Measurements from ENCODE around the gene MTHFD1.

Gene MTHFD1

GRCh38 chr14:64405295-64405694, 17.1 kb downstream of the MTHFD1 start:
- no peak for DNase-seq (ENCODE audit: low read depth, low spot score)

GRCh38 chr14:64407329-64407728, 19.2 kb downstream of the MTHFD1 start:
- no peak for DNase-seq (ENCODE audit: low read depth, low spot score)

DNA sequence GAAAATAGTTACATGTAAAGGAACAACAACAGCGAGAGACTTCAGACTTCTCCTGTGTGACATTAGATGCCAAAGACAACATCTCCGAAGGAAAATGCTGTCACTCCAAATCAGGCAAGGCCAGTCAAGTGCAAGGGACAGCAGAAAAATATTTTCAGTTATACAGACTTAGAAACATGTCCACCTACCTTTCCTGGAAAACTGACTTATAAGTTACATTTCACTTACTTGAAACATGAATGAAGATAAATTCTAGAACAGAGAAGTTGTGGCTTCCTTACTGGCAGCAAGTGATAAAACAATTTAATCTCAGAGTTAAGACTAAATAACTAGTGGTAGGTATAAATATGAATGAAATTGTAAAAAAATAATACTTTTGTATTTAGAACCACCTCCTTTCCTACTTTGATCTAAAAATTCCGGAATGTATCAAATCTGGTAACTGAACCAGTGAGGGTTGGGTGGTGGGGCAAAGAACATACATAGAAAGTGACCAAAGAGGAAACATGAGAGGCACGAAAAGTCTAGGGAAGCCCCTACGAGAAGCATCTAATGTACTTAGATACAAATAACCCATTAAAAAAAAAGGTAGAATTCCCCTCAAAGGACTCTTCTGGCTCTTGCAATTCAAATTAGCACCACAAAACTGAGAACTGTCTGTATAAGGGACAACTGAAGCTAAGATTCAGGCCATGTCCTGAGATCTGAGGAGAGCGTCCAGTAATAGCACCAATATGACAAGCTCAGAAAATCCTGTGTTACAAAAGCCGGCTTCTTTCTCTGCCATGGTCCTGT, 21.2 kb downstream of the MTHFD1 start:
- no peak for DNase-seq (ENCODE audit: low read depth, low spot score)

GRCh38 chr14:64410084-64410774, 22.1 kb downstream of the MTHFD1 start:
- no peak for DNase-seq (ENCODE audit: low read depth, low spot score)

GRCh38 chr14:64411001-64411400, 22.8 kb downstream of the MTHFD1 start:
- no peak for DNase-seq (ENCODE audit: low read depth, low spot score)

DNA sequence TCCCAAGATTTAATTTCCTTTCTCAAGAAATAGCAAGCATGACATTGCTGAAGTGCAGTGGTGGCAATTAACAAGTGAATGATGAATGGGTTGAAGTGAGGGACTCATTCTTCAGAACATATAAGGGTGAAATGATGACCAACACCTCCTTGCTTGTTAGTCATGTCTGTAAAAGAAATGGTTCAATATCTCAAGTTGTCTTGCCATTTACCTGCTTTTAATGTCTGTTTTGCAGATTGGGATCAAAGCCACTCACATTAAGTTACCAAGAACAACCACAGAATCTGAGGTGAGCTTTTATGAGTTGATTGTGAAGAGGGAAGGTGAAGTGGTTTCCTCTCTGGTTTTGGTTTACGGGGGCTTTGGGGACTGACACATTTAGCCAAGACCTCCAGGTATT, 24.1 kb downstream of the MTHFD1 start:
- DNase-seq (ENCODE audit: low read depth, low spot score) = no peak

- no peak for DNase-seq (ENCODE audit: low read depth, low spot score)
Measured at GRCh38 chr14:64416348-64416932, 28.3 kb downstream of the MTHFD1 start.

- no peak for DNase-seq (ENCODE audit: low read depth, low spot score)
Measured at GRCh38 chr14:64417055-64417770, 29.1 kb downstream of the MTHFD1 start.

- no peak for DNase-seq (ENCODE audit: low read depth, low spot score)
Measured at GRCh38 chr14:64417771-64418125, 29.6 kb downstream of the MTHFD1 start.

GRCh38 chr14:64419003-64419402, 30.9 kb downstream of the MTHFD1 start:
- DNase-seq (ENCODE audit: low read depth, low spot score) = no peak

DNA sequence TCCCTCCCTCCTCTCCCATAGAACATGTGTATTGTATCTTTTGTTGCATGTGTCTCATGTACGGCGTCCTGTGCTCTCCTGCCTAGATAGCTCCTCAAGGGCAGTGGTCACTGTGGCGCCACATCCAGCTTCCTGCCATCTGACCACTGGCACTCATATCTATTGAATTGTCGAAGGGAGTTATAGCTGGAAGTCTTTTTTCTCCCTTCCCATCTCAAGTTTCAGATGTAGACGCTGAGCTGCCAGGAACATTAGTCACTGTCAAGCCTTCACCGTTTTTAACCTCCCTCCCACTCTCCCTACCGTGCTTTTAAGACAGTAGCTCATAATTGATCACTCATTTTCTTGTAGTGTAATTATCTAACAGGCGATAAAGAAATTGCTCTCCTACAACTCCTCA, 33.0 kb downstream of the MTHFD1 start:
- DNase-seq (ENCODE audit: low read depth, low spot score) = no peak

DNA sequence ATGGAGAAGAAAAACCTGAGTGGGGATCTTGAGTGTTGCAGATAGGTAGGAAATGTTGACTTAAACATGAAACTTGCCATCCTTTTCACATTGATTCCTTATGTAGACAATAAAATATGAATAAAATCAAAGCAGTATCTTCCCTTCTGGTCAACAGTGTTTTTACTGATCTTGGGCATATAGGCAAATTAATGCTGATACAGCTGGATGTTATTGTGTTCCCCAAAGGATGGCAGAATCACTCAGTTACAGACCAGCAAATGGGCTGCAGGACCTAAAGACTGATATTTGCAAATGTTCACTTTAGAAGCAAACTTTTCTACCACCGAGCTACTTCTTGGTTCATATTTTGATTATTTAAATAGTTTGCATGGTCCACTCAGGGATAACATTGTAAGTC, 33.9 kb downstream of the MTHFD1 start:
- DNase-seq (ENCODE audit: low read depth, low spot score) = no peak

DNA sequence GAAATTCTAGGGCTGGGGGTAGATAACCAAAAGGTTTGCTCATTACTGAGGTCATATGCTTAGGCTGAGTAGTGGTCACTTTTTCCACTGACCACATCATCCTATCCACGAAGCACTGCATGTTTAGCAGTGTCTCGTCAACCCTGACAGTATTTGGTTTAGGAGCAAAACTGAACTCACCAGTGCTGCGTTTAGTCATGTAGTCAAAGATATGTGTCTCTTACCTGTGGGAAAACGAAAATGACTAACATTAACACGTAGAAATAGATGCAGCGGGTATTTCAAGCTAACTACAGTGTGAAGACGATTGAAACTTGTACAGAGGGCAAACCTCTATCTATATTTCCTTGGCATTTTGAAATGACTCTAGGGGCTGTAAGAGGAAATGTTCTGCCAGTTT, 34.6 kb downstream of the MTHFD1 start:
- DNase-seq (ENCODE audit: low read depth, low spot score) = no peak

DNA sequence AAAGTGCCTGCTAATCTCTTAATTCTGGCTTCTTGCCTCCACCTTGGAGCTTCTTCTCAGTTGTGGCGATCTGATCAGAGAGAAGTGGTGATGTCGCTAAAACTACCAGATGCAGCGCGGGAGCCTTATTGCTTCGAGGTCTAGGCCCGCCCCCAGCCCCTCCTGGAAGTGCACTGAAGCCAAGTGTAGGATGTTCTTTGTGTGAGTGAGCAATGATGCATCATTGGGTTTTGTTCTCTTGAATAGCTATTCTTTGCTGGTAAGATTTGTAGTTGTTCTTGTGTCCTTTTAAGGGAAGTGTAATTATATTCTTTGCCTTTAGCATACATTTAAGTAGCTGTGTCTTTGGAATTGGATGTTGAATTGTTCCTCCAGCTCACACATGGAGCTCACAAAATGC, 35.8 kb downstream of the MTHFD1 start:
- DNase-seq (ENCODE audit: low read depth, low spot score) = no peak

- no peak for DNase-seq (ENCODE audit: low read depth, low spot score)
Measured at GRCh38 chr14:64434528-64434927, 46.4 kb downstream of the MTHFD1 start.

DNA sequence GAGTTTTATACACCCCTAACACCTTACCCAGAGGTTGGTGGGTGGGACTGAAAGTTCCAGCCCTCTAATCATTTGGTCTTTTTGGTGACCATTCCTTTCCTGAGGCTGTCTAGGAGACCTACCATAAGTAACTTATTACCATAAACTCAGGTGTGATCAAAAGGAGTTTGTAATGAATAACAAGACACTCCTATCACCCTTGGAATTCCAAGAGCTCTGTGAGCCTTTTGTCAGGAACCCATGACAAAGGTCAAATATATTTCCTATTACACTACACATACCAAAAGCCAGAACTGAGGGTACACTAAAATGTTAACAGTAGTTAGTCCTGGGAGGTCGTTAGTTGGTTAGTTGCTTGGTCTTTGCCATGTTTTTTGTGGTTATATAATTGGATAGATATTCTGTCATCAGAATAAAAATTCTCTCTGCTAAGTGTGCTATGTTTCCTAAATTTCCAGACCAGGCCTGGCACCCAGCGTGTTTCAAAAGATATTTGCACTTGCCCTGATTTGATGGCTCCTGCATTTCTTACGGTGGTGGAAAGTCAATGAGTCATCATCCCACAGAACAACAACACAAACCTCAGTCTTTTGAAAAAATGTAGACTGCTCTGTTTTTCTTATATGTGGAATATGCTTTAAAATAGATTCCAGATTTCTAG, 50.2 kb downstream of the MTHFD1 start:
- DNase-seq (ENCODE audit: low read depth, low spot score) = no peak

- no peak for DNase-seq (ENCODE audit: low read depth, low spot score)
Measured at GRCh38 chr14:64439141-64439540, 51.0 kb downstream of the MTHFD1 start.

GRCh38 chr14:64440494-64440893, 52.3 kb downstream of the MTHFD1 start:
- DNase-seq (ENCODE audit: low read depth, low spot score) = no peak

- DNase-seq (ENCODE audit: low read depth, low spot score) = no peak
Measured at GRCh38 chr14:64442300-64442988, 54.3 kb downstream of the MTHFD1 start.

DNA sequence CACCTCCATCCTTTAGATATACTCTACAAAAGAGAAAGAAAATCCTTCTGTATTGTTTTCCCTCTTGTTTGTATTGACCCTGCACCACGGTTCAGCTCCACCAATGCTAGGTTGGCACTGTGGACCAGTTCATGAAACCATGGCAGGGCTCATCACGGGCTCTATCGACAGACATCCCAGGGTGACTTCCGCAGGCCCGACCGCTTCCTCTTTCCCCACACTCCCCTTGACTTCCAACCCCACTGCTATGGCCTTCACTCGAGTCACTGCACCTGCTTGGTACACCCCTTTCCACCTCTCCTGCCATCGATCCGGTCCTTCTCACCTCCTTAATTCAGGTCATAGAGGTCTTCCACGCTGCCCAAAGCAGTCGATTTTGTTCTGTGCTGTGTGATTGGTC, 56.0 kb downstream of the MTHFD1 start:
- no peak for DNase-seq (ENCODE audit: low read depth, low spot score)
